Stimulated activated CD8-positive, alpha-beta memory T cell treated with anti-CD3 and anti-CD28 coated beads, Interleukin-7, amount 100 ng/mL, for 1 hour (primary cell): ENCODE results near the gene VSTM1.
"Not testable (repeated sequence)": the region's sequence is repeated elsewhere in the genome, so short reads cannot be mapped to it uniquely, and the experiment has no call there.

Experiments used
- DNase-seq, 2 donors: peaks; one replicate each; pipeline ENCODE4 v3.0.0-alpha.2; 2020; ENCODE audit warnings: low read depth in 2 of 2

The VSTM1 gene

GRCh38 chr19:54063350-54064116 is at the start of gene VSTM1:
Gene VSTM1, minus strand, starts transcription at chr19:54063897. Its CDS starts 120 bp downstream, at chr19:54063777.
- no peak for DNase-seq

DNA sequence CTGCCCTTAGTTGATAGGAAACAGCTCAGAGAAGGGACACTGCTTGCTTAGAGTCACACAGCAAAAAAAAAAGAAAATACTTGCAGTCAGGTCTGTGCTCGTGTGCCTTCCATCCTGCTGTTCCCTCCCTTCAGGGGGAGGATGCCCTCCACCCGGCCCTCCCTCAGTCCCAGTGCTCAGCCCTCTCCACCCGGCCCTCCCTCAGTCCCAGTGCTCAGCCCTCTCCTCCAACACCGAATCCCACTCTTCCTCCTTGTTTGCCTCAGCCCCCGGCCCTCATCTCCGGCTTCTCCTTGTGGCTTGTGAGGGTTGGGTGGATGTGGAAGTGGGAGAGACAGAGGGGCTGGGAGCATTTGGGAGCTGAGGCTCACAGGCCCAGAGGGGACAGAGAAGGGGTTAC is 46.0 kb upstream of the VSTM1 start:
- no peak for DNase-seq

GRCh38 chr19:54108496-54108895 is 44.8 kb upstream of the VSTM1 start:
- DNase-seq: no peak

- no peak for DNase-seq
These were observed 44.3 kb upstream of the VSTM1 start for GRCh38 chr19:54107876-54108490.

DNA sequence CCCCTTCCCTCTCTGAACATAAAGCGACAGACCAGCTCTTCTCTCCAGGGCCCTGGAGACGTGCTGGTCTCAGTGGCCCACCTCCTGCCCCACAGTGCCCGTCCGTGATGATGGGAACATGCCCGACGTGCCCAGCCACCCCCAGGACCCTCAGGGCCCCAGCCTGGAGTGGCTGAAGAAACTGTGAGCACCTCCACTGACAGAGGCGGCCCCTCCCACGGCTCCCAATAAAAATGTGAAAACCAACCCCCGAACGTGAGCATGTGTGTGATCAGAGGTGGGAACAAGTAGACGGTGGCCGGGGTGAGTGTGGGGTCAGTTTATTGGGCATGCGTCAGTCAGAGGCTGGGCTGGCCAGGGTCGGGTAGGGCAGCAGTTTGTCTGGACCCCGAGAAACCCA is 43.0 kb upstream of the VSTM1 start:
- DNase-seq: no peak

- DNase-seq: no peak
These were observed 42.1 kb upstream of the VSTM1 start for GRCh38 chr19:54105796-54106195.

DNA sequence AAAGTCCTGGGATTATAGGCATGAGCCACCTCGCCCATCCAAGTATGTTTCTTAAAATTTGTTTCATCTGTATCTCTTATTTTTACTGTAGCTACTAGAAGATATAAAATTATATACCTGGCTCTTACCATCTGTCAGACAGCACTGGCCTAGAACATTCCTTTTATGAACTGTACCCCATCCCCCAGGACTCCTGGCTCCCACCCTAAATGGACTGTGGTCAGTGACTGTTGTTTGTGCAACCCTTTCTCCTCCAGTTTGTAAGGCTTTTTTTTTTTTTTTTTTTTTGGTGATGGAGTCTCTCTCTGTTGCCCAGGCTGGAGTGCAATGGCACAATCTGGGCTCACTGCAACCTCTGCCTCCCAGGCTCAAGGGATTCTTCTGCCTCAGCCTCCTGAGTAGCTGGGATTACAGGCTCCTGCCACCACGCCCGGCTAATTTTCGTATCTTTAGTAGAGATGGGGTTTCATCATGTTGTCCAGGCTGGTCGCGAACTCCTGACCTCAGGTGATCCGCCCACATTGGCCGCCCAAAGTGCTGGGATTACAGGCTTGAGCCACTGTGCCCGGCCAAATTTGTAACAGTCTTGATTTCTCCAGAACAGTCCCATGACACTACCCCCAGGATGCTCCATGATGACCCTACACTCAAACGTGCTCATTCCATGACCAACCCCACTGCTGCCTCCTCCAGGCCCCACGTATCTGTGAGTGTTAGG is 41.5 kb upstream of the VSTM1 start:
- DNase-seq: no peak

- DNase-seq: peak; percentile 94 to 95
These were observed 38.9 kb upstream of the VSTM1 start, which contains the start of gene NDUFA3 for GRCh38 chr19:54102421-54103169. Gene NDUFA3, plus strand, starts transcription at chr19:54102855. Its CDS starts 24 bp downstream, at chr19:54102879.

GRCh38 chr19:54100561-54100960 is 36.9 kb upstream of the VSTM1 start, which contains the start of gene OSCAR:
Gene OSCAR, minus strand, starts transcription at chr19:54100803. Its CDS starts 11 bp downstream, at chr19:54100792.
- DNase-seq: no peak

DNA sequence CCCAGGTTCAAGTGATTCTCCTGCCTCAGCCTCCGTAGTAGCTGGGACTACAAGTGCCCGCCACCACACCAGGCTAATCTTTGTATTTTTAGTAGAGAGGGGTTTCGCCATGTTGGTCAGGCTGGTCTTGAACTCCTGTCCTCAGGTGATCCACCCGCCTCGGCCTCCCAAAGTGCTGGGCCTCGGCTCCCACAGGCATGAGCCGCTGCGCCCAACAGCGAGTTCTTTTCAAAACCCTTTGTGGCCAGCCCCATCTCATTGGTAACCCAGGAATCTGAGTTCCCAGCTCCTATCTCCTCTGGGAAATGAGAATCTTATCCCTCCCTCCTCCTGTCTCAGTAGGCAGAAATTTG is 36.2 kb upstream of the VSTM1 start:
- DNase-seq: not testable (repeated sequence)

DNA sequence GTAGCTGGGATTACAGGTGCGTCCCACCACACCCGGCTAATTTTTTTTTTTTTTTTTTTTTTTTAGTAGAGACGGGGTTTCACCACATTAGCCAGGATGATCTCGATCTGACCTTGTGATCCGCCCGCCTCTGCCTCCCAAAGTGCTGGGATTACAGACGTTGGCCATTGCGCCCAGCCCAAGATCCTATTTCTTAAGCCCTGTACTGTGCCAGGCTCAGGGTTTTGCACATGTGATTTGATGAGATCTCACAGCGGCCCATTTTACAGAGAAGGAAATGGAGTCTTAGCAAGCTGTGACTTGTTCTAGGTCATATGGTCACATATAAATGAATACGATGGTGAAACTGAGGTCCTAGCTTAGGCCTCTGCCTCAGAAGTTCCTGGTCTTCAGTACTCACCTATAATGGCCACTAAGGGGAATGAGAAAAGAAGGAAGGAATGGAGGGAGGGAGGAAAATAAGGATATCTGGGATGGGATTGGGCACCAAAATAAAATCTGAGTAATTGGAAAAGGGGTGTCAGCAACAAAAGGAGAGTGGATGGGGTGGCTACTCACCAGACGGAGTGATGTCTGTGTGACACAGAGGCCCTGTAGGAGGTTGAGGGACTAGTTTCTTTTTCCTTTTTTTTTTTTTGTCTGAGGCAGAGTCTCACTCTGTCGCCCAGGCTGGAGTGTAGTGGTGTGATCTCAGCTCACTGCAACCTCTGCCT is 35.6 kb upstream of the VSTM1 start:
- no peak for DNase-seq

DNA sequence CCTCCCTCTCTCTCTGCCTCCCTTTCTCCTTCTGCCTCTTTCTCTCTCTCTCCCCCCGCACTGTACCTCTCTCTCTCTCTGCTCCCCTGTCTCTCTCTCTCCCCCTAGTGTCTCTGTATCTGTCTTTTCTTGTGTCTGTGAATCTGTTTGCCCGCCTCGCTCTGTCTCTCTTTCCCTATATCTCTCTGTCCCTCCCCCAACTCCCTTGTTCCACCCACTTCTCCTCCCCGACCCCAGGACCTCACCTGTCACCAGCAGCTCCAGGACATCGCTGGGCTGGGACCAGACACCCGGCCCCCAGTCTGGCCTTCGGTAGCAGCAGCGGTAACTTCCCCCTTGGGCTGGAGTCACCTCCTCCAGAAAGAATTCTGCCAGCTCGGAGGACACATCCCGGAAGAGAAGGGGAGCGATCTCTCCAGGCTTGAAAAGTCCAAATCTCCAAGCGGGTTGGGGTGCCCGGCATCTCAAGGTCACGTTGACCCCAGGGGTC is 33.0 kb upstream of the VSTM1 start:
- DNase-seq: no peak

DNA sequence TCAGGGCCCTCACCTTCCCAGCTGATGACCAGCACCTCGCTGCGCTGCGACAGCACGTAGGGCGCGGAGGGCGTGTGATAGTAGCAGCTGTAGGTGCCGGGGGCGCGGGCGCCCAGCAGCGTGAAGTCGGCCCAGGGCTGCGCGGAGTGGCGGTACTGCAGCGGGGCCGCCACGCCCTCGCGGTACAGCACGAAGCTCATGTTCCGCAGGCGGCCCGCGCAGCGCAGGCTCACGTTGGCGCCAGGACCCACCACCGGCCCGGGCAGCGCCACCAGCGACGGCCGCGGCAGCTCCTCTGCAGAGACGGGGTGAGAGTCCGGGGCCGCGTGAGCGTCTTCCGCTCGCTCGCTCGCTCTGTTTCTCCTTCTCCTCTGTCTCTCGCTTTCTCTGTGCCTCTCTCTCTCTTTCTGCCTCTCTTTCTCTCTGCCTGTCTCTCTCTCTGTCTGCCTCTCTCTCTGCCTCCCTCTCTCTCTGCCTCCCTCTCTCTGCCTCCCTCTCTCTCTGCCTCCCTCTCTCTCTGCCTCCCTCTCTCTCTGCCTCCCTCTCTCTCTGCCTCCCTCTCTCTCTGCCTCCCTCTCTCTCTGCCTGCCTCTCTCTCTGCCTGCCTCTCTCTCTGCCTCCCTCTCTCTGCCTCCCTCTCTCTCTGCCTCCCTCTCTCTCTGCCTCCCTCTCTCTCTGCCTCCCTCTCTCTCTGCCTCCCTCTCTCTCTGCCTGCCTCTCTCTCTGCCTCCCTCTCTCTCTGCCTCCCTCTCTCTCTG is 32.3 kb upstream of the VSTM1 start:
- DNase-seq: peak; percentile 18 to 26

DNA sequence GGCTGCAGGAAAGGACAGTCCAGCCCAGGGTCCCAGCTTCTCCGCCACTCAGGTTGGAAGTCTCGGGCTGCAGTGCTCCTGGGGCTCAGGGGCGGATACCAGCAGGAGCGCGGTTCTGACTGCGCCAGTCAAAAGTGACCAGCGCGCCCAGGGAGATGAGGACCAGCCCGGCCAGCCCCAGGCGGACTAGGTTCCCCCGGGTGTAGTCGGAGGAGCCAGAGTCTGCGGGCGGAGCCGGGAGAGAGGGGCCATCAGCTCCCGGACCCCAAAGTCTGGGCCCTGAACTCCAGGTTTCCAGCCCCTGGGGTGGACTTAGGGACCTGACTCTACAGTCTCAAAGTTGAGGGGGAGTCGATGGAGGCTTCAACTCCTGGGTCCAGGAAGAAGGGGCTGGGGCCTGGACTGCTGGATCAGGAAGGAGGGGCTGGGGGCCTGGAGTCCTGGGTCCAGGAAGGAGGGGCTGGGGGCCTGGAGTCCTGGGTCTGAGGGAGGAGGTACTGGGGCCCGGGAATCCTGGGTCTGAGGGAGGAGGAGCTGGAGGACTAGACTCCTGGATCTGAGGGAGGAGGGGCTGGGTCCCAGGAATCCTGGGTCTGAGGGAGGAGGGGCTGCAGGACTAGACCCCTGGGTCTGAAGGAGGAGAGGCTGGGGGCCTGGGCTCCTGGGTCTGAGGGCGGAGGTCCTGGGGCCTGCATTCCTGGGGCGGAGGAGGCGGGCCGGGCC is 31.6 kb upstream of the VSTM1 start:
- DNase-seq: no peak

DNA sequence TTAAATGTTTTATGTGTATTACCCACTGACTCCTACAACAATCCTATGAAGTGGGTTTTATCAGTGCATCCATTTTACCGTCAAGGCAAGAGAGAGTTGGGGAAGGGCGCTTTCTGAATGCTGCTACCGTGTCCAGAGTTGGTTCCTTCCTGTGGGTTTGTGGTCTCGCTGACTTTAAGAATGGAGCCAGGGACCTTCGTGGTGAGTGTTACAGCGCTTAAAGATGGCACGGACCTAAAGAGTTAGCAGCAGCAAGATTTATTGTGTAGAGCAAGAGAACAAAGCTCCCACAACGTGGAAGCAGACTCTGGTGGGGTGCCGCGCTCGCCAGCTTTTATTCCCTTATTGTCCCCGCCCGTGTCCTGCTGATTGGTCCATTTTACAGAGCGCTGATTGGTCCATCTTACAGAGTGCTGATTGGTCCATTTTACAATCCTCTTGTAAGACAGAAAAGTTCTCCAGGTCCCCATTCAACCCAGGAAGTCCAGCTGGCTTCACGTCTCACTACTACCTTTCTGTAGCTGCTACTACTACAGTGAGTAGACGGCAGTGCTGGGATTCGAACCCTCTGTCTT is 30.8 kb upstream of the VSTM1 start:
- no peak for DNase-seq

- DNase-seq: no peak
These were observed 20.7 kb upstream of the VSTM1 start for GRCh38 chr19:54084410-54084809.

DNA sequence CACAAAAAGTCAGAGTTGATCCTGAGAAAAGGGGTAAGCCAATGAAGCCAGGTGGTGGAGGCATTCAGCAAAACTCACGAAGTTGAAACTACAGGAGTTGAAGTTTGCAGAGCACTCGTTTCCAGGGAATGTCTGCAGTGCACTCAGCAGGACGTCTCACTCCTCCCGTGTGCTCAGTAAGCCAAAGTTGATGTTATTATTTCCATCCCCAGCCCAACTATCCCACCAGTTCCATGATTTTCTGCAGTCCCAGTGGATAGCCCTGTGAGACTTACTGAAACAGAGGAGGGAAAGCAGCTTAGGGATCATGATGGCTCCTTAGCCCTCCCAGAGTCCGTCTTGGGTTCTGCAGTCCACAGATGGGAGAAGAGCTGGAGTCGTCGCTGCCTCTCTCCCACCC is 17.3 kb upstream of the VSTM1 start, which contains the start of gene TARM1:
TARM1 (minus strand) TSS at position 334 of the 400 bp plus-strand sequence; CDS start at position 309, 25 bp downstream.
- DNase-seq: no peak

GRCh38 chr19:54077334-54077733 is 13.6 kb upstream of the VSTM1 start:
- DNase-seq: no peak

- no peak for DNase-seq
These were observed 11.2 kb upstream of the VSTM1 start for GRCh38 chr19:54074851-54075250.
